DOHH2 (cell line): Measurements from ENCODE around the gene PDGFD.

Experiments
- H3F3A ChIP-seq: fragments of 200-600 bp; sonication (generic), shearing (Covaris generic); 2 replicates; pipeline ENCODE4 v1.6.0; 2016; ENCODE audit warnings: antibody characterized with exemption, mild to moderate bottlenecking; ENCODE audit not compliant: control insufficient read depth, insufficient read depth
- H3K27ac ChIP-seq: fragments of 200-600 bp; sonication (generic); 2 replicates; pipeline ENCODE4 v1.5.1; 2014; ENCODE audit warnings: low read depth, mild to moderate bottlenecking, low read length, moderate library complexity
- H3K27me3 ChIP-seq: fragments of 200-600 bp; sonication (generic); 2 replicates; pipeline ENCODE4 v1.6.1; 2014; ENCODE audit warnings: mild to moderate bottlenecking, low read length, mixed read lengths; ENCODE audit not compliant: control insufficient read depth
- H3K36me3 ChIP-seq: fragments of 200-600 bp; sonication (generic); 2 replicates; pipeline ENCODE4 v1.6.1; 2014; ENCODE audit warnings: mild to moderate bottlenecking, low read length, moderate library complexity, mixed read lengths; ENCODE audit not compliant: control insufficient read depth
- H3K4me1 ChIP-seq: fragments of 200-600 bp; sonication (generic); 2 replicates; pipeline ENCODE4 v1.6.1; 2014; ENCODE audit warnings: mild to moderate bottlenecking, low read length, mixed read lengths; ENCODE audit not compliant: control insufficient read depth
- H3K4me2 ChIP-seq: fragments of 200-600 bp; sonication (generic); 2 replicates; pipeline ENCODE4 v1.6.0; 2014; ENCODE audit warnings: mild to moderate bottlenecking, low read length, moderate library complexity
- H3K4me3 ChIP-seq: fragments of 200-600 bp; sonication (generic); 2 replicates; pipeline ENCODE4 v1.5.1; 2014; ENCODE audit warnings: mild to moderate bottlenecking, low read length, mixed read lengths
- H3K79me2 ChIP-seq: fragments of 200-600 bp; sonication (generic); 2 replicates; pipeline ENCODE4 v1.6.1; 2014; ENCODE audit warnings: mild to moderate bottlenecking, low read length, mixed read lengths; ENCODE audit not compliant: control insufficient read depth
- H3K9me2 ChIP-seq: fragments of 200-600 bp; sonication (generic); replicated peaks from 2 replicates; pipeline ENCODE4 v1.6.1; 2014; ENCODE audit warnings: mild to moderate bottlenecking, low read length, mixed read lengths; ENCODE audit not compliant: control insufficient read depth
- H3K9me3 ChIP-seq: fragments of 200-600 bp; sonication (generic); 2 replicates; pipeline ENCODE4 v1.6.1; 2014; ENCODE audit warnings: antibody characterized with exemption, low read length, mixed read lengths; ENCODE audit not compliant: control insufficient read depth, insufficient read depth
- H4K20me1 ChIP-seq: fragments of 200-600 bp; sonication (generic); 2 replicates; pipeline ENCODE4 v1.6.0; 2014; ENCODE audit warnings: low read depth, mild to moderate bottlenecking, antibody characterized with exemption, low read length, moderate library complexity; ENCODE audit not compliant: control insufficient read depth, insufficient read depth
- CTCF ChIP-seq: fragments of 200-600 bp; sonication (generic); IDR thresholded peaks from one replicate; pipeline ENCODE4 v1.5.1; 2014; ENCODE audit warnings: antibody characterized with exemption, mild to moderate bottlenecking, low read depth, low read length; ENCODE audit not compliant: poor library complexity, severe bottlenecking
- EZH2phosphoT487 ChIP-seq: fragments of 200-600 bp; sonication (generic); IDR thresholded peaks from 2 replicates; pipeline ENCODE4 v1.6.1; 2017; ENCODE audit warnings: borderline replicate concordance, mild to moderate bottlenecking, antibody characterized with exemption, low read length, moderate library complexity, mixed read lengths

PDGFD gene

DNA sequence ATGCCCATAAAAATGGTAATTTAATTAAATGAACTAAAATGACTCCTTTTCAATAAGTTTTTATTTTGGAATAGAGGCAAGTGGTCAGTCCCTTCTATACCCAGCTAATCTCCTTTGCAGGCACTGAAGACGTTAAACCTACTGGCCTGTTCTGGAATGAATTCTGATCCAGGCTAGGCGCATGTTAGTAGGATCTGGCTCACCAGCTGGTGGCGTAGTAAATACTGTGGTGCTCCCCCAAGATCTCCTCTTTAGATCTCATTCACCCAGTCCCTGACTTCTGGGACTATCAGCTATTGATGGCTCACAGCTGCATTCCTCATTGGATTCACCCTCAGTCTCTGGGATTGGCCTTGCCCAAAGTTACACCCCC, 301.2 kb downstream of the PDGFD start:
- TF ChIP-seq EZH2phosphoT487 (no peak), CTCF (peak; percentile 31)
- Histone ChIP-seq H3F3A (no peaks in the 10 kb centered on the region), H3K4me3 (peak overlapping the region; percentile 48), H3K36me3 (no peaks in the 10 kb centered on the region), H3K4me1 (peaks cover 19% of the 10 kb centered on the region), H3K9me2 (no peaks in the 10 kb centered on the region), H4K20me1 (no peaks in the 10 kb centered on the region), H3K4me2 (peak overlapping the region; percentile 63), H3K9me3 (no peaks in the 10 kb centered on the region), H3K27me3 (no peaks in the 10 kb centered on the region), H3K27ac (no peak overlapping the region), H3K79me2 (no peaks in the 10 kb centered on the region)

GRCh38 chr11:103862094-103862801, 301.7 kb downstream of the PDGFD start:
- Histone ChIP-seq H3K27ac (no peak overlapping the region), H3K4me2 (peak overlapping the region; percentile 63)
- TF ChIP-seq CTCF (peak; percentile 36), EZH2phosphoT487 (no peak)

More at GRCh38 chr11:103862094-103862801, 301.7 kb downstream of the PDGFD start:
- H3K79me2 ChIP-seq: no peaks in the 10 kb centered on the region
- H4K20me1 ChIP-seq: no peaks in the 10 kb centered on the region
- H3K27me3 ChIP-seq: no peaks in the 10 kb centered on the region
- no peaks in the 10 kb centered on the region for H3F3A ChIP-seq
- H3K9me3 ChIP-seq: no peaks in the 10 kb centered on the region
- no peaks in the 10 kb centered on the region for H3K36me3 ChIP-seq
- peaks cover 19% of the 10 kb centered on the region for H3K4me1 ChIP-seq
- H3K4me3 ChIP-seq: peak overlapping the region; percentile 48
- H3K9me2 ChIP-seq: no peaks in the 10 kb centered on the region
